GM19328 (cell line): Measurements from ENCODE around the gene COL25A1.
"Not testable (repeated sequence)": the region's sequence is repeated elsewhere in the genome, so short reads cannot be mapped to it uniquely, and the experiment has no call there.

Experiments
- ATAC-seq: cut with Tn5 transposase; IDR thresholded peaks from one replicate; pipeline ENCODE4 v1.9.1; 2021; ENCODE audit warnings: mild to moderate bottlenecking, moderate library complexity; ENCODE audit not compliant: unreplicated experiment

The COL25A1 gene

DNA sequence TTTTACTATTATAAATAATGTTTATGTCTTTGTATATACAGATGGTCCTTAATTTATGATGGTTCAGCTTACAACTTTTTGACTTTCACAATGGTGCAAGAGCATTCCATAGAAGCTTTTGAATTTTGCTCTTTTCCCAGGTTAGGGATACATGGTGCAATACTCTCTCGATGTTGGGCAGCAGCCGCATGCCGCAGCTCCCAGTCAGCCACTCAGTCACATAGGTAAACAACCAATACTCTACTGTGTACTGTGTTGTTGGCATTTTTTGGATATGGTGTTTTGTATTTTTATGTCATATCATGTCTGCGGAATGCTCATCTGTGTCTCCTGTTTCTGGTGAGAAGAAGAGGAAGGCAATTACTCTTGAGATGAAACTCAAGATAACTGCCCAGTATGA, 281.6 kb downstream of the COL25A1 start:
- ATAC-seq = no peak

DNA sequence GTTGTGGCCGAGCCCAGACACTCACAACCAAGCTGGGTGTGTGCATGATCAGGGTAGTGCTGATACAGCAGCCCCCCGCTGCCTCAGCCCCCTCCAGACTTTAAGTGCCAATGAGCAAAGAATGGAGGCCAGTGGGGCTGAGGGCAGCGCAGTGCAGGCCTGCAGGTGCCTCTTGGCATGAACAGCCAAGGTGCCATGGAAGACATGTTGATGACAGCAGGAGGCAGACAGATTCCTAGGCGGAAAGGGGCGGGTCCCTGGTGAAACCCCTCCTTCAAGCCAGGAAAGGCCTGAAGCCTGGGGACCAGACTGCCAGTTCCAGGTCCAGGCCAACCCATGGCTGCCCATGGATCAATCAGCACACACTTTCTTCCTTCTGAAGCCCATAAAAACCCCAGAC, 286.3 kb downstream of the COL25A1 start:
- ATAC-seq = no peak

DNA sequence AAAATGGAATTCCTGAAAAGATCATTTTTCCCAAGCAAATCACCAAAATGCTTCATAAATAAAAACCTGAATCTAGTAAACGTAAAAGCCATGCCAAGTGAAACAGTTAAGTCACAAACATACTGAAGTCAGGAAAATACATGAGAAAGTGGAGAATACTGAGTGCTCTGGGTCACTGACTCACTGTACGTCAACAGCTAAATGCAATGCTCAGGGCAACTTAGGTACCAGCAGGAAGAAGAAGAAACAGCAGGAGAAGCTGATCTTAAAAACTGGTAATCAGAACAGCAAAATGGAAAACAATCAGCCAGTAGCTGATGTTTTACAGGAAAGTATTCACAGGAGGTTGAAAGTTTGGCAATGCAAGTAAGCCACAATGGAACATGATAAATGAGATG, 287.0 kb downstream of the COL25A1 start:
- no peak for ATAC-seq

DNA sequence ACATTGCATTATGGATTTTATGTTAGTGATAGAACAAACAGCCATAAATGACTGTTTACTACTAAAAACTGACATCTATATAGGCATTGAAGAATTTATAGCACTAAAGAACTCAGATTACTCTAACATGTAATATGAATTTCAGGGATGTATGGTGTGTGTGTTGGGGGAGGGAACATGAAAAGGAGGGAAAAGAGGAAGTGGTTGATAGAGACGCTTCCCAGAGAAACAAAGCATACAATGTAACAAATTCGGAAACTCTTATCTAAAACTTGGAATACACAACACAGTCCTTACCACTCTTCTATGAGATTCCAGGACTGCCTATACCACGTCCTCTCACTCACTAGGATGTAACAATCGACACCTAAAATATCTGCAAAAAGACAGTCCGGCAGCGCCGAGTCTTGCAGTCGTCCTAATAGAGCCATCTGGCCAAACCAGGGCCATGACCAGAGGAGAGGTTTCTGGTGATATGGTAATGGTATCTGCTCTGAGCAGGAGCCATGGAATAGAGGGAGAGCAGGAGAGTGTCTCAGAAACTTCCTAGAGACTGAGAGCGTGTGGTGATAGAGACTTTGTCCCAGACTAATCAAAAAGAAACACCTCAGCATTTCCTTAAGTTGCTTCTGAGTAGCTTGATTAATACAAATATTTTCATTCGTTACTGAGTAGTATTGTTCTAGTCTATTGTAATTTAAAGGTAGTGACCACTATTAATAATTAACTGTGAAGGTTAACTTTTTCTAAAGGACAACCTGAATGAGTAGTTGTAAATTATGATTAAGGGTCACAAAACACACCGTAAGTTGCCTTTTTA, 287.7 kb downstream of the COL25A1 start:
- ATAC-seq = no peak

DNA sequence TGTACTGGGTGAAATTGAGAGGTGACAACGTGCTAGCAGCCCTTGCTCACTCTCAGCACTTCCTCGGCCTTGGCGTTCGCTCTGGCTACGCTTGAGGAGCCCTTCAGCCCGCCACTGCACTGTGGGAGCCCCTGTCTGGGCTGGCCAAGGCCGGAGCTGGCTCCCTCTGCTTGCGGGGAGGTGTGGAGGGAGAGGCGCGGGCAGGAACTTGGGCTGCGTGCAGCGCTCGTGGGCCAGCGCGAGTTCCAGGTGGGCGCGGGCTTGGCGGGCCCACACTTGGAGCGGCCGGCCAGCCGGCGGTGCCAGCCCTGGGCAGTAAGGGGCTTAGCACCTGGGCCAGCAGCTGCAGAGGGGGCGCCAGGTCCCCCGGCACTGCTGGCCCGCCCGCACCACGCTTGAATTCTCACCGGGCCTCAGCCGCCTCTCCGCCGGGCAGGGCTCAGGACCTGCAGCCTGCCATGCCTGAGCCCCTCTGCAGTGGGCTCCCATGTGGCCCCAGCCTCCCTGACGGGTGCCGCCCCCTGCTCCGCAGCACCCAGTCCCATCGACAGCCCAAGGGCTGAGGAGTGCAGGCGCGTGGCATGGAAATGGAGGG, 290.1 kb downstream of the COL25A1 start:
- no peak for ATAC-seq

DNA sequence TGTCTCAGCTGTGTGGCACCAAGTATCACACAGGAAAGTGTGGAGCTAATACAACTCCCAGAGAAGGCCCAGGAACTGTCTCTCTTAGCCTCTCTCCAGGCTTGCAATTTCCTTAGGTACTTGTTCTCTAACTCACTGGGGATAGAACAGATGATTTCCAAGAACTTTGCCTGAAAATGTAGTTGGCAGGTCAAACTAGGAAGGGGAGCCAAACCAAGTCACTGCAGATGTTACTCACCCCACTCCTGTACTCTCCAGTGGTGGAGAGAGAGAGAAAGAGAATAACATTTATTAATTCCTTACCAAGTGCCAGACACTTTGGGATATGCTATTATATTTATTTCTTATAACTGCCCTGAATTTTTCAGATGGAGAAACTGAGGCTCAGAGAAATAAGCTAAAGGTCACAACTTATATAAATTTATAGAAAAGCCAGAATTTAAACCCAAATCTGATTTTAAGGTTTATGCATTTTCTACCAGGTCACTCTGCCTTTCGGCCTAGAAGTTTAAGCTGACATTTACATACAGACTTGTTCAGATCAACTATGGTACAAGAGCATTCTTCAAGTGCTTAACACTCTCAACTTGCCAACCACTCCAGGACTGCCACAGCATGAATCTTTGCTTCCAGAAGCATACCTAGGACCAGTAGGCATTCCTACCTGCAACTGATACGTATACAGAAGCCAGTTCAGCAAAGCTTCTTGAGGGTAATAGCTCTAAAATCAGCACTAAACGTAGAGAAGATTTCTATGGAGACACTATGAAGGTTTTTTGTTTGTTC, 291.0 kb downstream of the COL25A1 start:
- ATAC-seq = no peak

DNA sequence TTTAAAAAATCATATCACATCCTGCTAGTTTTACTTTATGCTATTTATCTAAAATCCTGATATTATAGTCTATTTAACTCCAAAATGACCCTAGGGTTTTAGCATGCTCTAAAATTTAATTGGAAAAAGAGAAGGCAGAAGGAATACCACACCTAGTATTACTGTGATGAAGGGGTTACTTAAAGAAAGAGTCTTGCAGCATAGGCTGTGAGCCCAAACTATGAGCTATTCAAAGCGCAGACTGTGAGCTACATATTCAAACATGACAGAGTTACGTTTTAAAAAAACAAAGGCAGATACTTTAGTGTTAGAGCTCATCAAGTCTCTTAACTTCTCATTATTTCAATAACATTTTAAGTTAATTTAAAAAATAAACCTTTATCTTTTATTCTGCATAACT, 291.9 kb downstream of the COL25A1 start:
- no peak for ATAC-seq

DNA sequence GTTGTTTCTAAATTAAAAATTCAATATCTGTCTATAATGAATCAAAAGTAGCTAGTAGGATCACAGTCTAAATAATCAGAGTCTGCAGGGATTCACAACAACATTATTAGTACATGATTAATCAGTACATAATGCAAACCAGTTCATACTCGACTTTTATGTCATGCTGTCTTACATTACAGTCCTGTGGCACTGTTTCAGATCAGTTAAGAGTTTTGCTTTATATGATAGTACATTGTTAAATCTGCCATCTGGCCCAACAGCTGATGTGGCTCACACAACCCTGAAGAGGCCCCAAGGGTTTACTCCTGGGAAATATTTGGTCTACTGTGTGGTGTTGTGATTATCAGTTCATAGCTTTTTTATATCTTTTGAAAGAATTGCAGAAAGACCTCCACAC, 292.5 kb downstream of the COL25A1 start:
- ATAC-seq = no peak

DNA sequence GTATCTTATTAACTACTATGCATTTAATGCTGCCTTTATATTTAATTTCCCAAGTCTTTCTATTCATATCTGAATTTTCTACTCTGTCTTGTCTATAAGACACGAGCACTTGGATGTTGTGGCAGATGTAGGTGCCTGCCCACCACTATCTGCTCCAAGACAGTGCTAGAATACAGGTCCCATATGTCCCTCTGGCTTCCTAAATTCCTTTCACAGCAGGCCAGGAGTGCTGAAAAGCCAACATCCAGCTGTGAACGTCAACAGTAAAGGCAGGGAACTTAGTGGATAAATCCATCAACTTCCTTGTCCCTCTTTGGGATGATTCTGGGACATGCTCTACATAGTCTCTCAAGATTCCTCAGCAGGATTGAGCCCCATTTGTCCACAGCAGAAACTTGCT, 294.5 kb downstream of the COL25A1 start:
- ATAC-seq = no peak

DNA sequence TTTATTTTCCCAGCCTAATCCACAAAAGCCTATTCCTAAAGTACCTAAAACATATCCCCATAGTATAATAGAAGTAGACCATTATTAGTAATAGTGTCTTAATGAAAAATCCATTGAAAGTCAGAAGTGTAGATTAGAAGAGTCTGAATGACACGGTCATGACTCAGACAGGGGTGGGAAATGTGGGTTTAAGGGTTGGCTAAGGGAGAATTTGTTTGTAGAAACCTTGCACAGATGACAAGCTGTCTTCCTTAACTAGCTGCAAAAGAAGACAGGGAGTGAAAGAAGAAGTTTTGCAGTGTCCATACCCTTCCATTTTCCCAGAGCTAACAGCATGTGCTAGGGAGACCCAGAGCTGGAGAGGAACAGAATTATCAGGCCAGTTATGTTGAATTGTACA, 296.9 kb downstream of the COL25A1 start:
- ATAC-seq = no peak

DNA sequence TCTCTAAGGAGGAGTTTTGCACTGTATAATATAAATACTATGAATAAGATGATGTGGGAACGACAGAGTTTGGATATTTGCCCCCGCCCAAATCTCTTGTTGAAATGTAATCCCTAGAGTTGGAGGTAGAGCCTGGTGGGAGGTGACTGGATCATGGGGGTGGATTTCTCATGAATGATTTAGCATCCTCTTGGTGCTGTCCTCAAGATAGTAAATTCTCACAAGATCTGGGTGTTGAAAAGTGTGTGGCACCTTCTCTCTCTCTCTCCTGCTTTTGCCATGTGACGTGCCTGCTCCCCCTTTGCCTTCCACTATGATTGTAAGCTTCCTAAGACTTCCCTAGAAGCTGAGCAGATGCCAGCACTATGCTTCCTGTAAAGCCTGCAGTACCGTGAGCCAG, 298.0 kb downstream of the COL25A1 start:
- ATAC-seq = no peak

DNA sequence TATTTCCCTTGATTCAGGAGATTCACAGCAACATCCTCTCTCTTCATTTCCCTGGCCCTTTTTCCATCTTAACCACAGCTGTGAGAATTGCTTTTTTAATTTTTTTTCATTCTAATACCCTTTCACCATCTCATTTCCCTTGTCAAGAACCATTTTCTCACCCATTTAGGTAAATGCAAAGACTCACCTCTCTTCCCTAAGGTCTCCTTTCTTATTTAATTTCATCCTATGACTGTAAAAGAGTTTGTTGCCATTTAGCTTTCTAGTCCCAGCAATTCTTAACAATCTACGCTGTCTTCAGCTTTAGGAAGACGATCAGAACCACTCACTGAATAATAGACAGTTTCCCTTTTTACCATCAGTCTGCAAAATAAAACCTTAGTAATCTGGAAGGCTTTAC, 298.5 kb downstream of the COL25A1 start:
- no peak for ATAC-seq

DNA sequence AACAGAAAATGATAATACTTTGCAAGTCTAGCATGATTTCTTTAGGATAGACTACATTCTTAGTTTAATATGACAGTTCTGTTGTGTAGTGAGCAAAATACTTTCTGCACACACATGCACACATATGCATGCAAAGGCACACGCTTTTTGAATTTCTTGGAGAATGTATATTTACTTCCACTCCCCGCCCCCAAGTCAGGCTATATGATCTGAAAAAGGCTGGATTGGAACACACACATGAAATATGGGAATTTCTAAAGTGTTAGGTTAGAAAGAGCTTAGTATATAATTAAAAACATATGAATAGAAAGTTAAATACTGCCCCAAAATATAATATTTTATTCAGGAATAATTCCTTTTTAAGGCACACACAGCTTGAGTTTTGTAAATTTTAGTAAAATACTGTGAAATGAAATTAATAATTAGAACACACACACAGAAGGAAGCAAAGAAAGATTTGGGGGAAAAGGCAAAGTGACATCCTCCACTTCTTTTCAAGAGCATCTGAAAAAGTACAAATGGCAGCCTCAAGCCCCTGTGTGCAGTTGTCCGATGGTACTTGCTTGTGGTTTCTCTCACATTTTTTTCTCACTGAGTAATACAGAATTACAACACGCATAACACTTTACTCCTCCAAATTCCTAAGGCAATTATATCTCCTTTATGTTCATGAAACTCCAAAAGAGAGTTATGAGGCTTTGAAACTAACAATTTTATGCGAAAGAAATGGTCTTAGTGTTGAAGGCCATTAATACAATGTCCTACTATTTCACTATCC, 310.7 kb downstream of the COL25A1 start:
- ATAC-seq = no peak

DNA sequence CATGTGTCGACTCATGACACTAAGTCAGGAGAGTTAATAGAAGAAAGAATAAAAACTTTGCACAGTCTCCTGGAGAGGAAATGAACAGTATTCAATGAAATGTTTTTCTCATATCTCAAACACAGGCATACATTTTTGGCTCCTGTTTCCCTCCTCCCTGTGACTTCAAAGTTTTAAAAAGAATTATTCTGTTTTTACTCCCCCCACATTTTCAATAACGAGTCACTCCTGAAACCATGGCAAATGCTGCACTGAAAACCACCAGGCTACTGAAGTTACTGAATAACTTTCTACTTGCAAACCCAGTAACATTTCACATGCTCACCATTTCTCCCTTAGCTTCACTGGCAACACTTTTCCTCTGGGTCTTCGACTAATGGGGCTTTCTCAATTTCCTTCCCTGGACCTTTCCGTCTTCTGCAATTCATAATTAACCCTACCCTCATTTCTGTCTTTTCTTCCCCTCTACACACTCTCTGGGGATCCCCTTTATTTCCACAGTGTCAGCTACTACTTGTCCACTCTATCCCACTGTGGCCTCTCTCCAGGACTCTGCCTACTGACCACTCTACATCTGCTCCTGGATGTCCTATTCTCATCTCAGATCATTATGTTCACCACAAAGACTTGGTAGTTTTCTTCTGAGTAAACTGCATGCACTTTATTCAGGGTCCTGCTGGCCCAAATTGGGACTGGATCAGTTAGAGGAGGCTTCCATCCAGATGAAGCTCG, 313.8 kb downstream of the COL25A1 start:
- no peak for ATAC-seq

DNA sequence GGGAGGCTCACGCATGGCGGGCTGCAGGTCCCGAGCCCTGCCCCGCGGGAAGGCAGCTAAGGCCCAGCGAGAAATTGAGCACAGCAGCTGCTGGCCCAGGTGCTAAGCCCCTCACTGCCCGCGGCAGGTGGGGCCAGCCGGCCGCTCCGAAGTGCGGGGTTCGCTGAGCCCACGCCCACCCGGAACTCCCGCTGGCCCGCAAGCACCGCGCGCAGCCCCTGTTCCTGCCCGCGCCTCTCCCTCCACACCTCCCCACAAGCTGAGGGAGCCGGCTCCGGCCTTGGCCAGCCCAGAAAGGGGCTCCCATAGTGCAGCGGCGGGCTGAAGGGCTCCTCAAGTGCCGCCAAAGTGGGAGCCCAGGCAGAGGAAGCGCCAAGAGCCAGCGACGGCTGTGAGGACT, 318.0 kb downstream of the COL25A1 start:
- ATAC-seq = not testable (repeated sequence)

DNA sequence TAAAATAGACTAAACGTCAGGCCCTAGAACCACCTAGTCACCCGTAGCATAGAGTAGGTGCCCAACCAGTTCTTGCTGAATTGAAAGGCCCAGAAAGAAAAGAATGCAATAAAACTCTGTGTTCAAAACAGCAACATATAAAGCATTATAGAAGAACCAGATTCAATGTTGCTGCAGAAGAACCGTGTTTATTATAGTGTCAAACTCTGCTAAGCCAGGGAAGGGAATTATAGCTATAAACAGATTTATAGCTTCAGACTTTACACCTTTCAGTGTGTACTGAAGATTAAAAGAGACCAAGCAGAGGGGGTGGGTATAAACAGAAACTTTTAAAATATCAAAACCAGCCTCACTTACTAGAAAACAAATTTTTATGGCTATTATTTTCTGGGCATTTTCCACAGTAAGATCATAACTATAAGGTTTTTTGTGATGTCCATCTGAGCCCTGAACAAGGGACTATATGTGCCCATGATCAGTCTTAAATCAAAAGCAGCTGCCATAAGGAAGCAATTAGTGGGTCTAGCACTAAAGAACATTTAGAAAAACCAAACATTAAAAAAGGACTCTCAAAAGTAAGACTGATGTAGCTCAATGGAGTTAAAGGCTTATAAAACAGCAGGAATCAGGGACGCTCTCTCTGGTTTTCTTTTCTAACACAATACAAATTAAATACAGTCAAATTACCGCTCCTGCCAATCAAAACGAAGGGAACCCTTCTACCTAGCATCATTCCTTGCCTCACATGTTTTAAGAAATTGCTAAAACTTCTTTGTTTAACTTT, 319.9 kb downstream of the COL25A1 start:
- ATAC-seq = no peak

DNA sequence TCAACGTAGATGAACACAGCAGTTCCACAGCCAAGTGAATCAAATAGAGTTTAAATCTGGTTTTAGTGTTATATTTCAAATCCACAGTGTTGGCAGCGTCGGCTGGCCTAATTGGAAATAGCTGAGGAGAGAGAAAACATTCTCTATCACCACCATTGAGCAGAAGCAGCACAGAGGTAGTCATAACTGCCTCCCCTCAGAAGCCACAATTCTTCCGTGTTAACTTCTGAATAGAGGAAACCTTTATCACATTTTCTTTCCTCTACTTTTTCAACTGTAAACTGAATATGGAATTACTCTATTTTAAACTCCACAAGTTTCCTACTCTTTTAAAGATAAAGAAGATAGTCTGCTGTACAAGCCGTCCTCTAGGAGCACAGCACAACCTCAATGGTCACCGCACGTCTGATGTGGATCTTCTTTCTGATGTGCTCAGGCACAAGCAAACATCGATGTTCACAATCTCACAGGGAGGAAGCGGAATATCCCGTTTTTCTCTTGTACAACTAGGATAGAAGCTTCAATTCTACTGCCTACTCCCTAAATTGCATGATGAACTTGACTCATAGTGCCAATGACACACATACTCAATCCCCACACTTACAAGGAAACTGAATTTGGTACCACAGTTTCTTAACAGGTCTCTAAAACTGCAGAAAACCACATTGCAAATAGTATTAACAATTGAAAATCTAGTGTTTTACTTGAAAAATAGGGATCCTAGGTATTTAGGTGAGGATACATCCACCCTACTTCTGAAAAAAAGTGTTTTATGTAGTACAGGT, 321.8 kb downstream of the COL25A1 start:
- no peak for ATAC-seq

DNA sequence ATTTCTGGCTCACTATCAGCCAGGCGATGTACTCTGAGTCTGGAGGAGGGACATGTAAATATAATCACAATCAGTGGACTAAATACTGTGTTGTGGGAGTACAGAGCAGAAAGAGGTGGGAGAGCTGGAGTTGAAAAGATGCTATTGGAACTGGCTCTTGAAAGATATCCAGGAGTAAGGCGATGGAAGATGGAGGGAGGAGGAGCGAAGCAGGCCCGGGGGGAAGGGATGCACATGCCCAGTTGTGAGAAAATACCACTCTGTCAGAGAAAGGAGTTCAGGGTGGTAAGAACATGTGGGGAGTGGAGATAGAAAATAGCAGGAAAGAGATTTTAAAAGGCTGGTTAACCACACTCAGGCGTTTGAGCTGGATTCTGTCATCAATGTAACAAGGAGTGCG, 322.7 kb downstream of the COL25A1 start:
- ATAC-seq = no peak

DNA sequence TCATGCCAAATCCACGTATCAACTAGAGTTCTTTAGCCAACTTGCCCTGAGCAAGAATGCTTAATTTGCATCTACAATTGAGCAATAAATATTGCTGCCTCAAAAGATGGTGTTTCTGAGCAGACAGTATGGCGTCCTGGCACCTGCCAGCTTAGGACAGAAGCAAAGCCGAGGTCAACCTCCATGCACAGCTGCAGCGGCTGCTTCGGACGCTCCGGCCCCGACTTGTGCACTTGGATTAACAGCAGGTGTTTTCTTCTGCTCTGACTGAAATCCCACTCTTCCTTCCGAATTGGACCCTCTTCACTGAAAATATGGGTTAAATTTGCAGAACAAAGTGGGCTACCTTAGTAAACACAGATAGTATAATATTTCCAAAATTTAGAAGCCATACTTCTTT, 324.4 kb downstream of the COL25A1 start:
- ATAC-seq = no peak
